ENCODE measurements around the gene CERS6.

- TF ChIP-seq CTCF (IDR thresholded peaks at IDR 0.05) (no peak), POLR2AphosphoS5 (IDR thresholded peaks at IDR 0.05) (no peak), EP300 (IDR thresholded peaks at IDR 0.05; ENCODE audit: low read depth) (no peak), POLR2A (IDR thresholded peaks at IDR 0.05) (no peak)
Observed at GRCh38 chr2:168427451-168427850, 28.6 kb upstream of the CERS6 start.

All from transverse colon (tissue), 4 donors.